Tongue (tissue), 2 donors: ENCODE results near the gene SARS2. TPM values are rescaled to one million over a fixed set of nuclear protein-coding genes. Genes with fewer than 3 reads are reported as not detected.
"Not testable (repeated sequence)": the region's sequence is repeated elsewhere in the genome, so short reads cannot be mapped to it uniquely, and the experiment has no call there.

Experiments
- DNase-seq: peaks from one replicate; pipeline ENCODE4 v3.0.0-alpha.2; 2015
- total RNA-seq: library from RNA; depleted of rRNA; stranded (reverse); fragments of >200 nt; gene quantifications from one replicate; pipeline ENCODE4 v1.2.3, GENCODE V29; 2014

SARS2 gene
- total RNA-seq = 11.3 TPM

GRCh38 chr19:38929929-38930775, at the start of gene SARS2:
TSS of gene SARS2 (minus strand) at chr19:38930763. CDS start at chr19:38930736, 27 bp downstream.
- DNase-seq = peak; percentile 98

GRCh38 chr19:38979812-38980211, 49.2 kb upstream of the SARS2 start:
- no peak for DNase-seq

- DNase-seq = no peak
Observed at GRCh38 chr19:38978326-38978689, 47.7 kb upstream of the SARS2 start.

- no peak for DNase-seq
Observed at GRCh38 chr19:38977445-38978325, 47.1 kb upstream of the SARS2 start.

DNA sequence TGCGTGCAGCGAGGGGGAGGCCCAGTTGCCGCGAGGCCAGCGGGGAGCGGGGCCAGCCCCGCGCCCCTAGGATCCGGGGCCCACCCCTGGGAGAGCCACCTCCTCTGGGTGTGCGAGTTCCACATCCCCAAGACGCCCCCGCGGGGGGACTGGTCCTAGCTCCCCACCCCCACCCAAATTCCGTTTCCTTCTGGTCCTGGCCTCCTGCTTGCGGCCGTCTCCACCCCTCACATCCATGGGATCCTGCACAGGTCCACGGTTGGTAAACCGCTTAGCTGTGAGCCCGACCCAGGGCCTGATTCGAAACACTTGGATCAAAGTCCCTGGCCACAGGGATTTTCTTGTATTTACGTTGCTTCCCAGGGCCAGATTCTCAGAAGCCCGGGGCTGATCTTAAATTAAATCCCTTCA, 45.3 kb upstream of the SARS2 start:
- peak; percentile 66 for DNase-seq

GRCh38 chr19:38975214-38975860, 44.8 kb upstream of the SARS2 start, which contains the start of gene FBXO17:
TSS of gene FBXO17 (minus strand) at chr19:38975742. CDS start at chr19:38950319, 25,423 bp downstream.
- peak; percentile 88 for DNase-seq

DNA sequence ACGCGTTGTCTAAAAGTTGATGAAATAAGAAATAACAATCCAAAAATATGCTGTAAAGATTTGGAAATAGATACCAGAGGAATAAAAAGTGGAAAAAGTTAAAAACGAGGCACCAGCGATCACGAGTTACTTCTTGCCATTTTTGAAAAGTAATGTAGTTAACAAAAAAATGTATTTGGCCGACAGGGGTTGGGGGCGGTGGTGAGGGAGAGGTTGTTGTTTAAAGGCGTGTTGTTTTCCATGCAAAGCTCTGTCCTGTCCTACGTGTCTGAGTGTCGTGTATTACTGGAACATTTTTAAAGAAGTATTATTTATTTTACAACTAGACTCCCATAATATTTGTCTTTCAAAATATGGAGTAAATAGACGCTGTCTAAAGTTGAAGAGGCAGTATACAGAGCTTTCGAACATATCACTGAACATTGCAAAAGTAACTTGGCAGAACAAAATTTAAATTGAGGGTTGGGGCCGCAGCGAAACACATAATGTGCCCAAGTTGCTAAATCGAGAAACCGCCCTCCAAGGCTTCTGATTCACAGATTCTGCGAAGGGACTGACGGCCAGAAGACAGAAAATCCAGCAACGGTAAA, 44.2 kb upstream of the SARS2 start:
- DNase-seq = peak; percentile 65

DNA sequence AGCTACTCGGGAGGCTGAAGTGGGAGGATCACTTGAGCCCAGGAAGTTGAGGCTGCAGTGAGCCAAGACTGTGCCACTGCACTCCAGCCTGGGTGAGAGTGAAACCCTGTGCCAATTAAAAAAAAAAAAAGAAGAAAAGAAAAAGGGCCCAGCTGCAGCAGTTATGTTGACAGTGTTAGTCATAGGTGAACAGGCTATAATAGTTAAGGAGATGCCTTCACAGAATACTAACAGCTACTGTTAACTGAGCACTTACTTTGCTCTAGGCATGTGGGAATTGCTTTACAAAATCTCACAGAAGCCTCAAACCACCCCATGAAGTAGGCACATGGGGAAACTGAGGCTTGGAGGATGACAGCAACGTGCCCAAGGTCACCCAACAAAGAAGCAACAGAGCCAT, 41.1 kb upstream of the SARS2 start:
- DNase-seq = no peak

DNA sequence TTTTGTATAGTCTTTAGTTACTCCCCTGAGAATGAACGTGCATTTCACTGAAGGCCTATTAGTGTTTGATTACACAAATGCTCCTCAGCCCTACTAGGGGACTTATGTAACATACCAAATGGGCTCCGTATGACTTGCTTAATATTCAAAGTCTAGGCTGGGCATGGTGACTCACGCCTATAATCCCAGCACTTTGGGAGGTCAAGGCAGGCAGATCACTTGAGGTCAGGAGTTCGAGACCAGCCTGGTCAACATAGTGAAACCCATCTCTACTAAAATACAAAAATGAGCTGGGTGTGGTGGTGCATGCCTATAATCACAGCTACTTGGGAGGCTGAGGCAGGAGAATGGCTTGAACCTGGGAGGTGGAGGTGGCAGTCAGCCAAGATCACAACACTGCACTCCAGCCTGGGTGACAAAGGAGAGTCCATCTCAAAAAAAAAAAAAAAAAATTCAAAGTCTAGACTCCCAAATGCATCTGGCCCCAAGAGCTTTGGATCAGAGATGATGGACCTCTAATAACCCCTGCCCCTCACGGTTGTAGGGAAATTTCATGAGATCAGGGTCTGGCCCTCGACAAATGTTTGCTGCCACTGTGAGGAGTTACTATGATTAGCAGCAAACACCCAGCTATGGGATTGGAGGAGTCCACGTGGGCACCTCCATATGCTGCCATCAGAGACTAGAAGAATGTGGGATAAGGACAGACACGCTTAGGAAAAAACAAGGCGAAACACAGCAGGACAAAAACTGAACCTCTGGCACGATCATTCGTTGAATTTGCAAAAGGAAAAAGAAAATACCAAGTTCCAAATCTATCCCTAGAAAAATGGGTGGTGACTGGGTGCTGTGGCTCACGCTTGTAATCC, 40.3 kb upstream of the SARS2 start:
- DNase-seq = no peak

GRCh38 chr19:38966149-38966548, 35.6 kb upstream of the SARS2 start:
- not testable (repeated sequence) for DNase-seq

- no peak for DNase-seq
Observed at GRCh38 chr19:38964738-38965137, 34.2 kb upstream of the SARS2 start.

DNA sequence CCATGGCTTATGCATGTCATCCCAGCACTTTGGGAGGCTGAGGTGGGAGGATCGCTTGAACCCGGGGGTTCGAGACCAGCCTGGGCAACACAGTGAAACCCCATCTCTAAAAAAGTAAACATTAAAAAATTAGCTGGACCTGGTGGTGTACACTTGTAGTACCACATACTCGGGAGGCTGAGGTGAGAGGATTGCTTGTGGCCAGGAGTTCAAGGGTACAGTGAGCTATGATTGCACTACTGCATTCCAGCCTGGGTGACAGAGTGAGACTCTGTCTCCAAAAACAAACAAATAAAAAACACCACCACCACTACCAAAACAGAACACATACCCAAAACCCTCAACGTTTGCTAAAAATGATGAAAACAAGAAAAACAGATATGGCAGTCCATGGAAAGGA, 29.1 kb upstream of the SARS2 start:
- no peak for DNase-seq

DNA sequence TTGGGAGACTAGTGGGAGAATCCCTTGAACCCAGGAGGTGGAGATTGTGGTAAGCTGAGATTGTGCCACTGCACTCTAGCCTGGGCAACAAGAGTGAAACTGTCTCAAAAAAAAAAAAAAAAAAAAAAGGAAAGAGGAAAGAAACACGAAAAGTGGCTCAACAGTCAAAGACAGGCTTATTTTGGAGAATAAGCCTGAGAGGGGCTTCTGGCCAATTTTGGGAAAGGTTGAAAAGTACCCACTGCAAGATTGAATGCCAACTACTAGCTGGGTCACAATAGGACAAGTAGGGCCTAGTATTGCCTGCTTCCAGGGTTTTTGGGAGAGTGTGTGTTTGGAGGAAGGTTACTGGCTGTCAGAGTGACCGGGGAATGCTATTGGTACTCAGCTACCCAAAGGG, 27.7 kb upstream of the SARS2 start:
- no peak for DNase-seq

GRCh38 chr19:38956264-38956663, 25.7 kb upstream of the SARS2 start:
- DNase-seq = no peak

- no peak for DNase-seq
Observed at GRCh38 chr19:38953677-38954076, 23.1 kb upstream of the SARS2 start.

DNA sequence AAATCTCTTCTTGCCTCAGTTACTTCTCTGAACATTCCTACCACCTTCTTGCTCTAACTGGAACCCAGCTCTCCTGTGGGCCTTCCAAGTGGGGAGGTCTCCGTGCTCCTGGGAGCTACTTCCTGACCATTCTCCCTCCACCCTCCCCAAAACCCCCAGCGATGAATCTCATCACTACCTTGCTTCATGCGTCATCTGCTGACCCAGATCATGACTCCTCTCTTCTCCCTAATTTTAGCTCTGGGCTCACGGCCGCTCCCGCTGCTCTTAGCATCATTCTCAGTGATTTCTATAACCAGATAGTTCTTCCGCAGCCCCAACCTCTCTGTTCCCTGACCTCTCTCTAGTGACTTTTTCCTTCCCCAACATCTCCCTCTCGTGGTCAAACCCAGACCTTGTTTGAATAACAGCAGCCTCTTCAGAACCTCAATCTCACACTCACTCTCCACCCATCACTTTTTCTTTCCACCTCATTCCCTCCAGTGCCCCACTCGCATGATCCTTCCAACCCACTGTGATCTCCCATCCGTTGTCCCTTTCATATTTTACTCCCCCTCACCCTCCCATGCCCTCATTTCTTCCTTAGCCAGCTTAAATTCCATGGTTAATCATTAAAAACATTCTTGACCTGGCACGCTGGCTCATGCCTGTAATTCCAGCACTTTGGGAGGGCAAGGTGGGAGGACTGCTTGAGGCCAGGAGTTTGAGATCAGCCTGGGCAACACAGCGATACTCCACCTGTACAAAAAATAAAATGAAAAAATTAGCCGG, 22.0 kb upstream of the SARS2 start:
- DNase-seq = peak; percentile 21

DNA sequence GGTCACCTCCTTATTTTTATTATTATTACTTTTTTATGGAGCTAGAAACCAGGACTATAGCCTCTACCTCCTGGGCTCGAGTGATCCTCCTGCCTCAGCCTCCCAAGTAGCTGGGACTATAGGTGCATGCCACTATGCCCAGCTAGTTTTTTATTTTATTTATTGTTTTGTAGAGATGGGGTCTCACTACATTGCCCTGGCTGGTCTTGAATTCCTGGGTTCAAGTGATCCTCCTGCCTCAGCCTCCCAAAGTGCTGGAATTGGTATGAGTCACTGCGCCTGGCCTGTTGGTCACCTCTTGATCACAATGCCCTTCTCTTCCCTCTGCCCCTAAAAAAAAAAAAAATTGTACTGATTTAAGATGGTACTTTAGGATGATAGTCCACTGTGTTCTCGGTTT, 20.6 kb upstream of the SARS2 start:
- no peak for DNase-seq

GRCh38 chr19:38949580-38950367, 19.2 kb upstream of the SARS2 start:
- peak; percentile 92 for DNase-seq

GRCh38 chr19:38946229-38947010, 15.9 kb upstream of the SARS2 start:
- no peak for DNase-seq
